Measurements from ENCODE around the gene PKNOX1.

DNA sequence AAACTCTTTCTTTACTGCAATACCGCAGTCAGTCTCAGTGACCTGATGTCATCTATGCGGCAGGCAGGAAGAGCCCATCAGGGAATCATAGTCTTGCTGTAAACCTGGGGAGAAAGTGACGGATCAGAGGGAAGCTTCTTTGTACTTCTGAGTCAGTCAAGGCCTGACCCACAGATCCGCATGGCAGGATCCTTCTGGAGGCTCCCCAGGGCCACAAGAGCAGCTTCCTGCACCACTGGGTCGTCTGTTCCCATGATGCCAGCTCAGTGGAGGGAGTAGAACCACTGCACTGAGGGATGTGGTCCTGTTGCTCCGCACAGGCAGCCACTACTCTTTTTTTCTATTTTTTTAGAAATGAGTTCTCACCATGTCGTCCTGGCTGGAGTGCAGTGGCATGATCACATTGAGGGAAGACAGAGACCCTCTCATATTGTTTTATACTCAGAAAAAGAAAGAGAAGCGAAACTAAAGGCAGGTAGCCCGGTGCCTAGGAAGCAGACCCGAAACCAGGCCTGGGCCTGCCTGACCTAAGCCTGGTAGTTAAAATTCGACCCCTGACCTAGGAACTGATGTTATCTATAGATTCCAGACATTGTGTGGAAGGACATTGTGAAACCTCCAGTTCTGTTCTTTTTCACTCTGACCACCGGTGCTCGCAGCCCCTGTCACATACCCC is 42.7 kb upstream of the PKNOX1 start:
- TF ChIP-seq EZH2 (IDR thresholded peaks at IDR 0.05), result no peak
- TF ChIP-seq POLR2AphosphoS5 (IDR thresholded peaks at IDR 0.05; ENCODE audit: borderline replicate concordance, low read depth, low read length), result no peak
